Camera-type eye (tissue), 1 donor: ENCODE data around the gene PYY. TPM values are rescaled to one million over a fixed set of nuclear protein-coding genes. Genes with fewer than 3 reads are reported as not detected.

ENCODE experiments used
- total RNA-seq: library from RNA; depleted of rRNA; stranded (reverse); fragments of >200 nt; gene quantifications from one replicate; pipeline ENCODE4 v1.2.3, GENCODE V29; 2014

Gene PYY
- total RNA-seq = not detected

GRCh38 chr17:43953746-43954145, at the start of gene PYY:
Gene PYY (minus strand): TSS chr17:43953940. CDS start chr17:43953483, 457 bp downstream.

GRCh38 chr17:43942051-43942685, 11.6 kb downstream of the PYY start, which contains the start of gene PPY:
Gene PPY (minus strand): TSS chr17:43942476. CDS start chr17:43941654, 822 bp downstream.

DNA sequence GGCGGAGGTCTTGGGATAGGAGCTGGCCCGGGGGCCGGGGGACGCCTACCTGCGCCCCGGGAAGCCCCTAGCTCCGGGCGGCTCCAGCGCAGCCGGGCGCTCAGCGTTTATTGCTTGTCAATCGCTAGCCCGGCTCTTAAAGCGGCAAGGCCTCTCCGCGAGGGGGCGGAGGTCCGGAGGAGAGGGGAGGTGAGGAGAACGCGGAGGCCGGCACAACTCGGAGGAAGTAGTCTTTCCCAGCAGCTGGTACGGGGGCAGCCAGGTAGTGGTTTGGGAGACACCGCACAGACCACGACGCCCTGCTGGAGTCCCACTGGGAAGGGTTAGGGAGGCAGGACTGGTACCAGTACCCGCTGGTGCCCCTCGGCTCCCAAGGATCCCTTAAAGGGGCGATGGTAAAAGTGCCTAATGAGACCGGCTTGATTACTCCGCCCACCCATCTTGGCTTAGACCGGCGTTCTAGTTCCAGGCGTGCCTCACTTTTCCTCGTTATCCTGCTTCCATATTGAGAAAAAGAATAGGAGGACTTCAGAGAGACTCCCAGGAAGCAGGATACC, 46.2 kb downstream of the PYY start, which contains the start of gene MPP2:
TSS of gene MPP2 (minus strand) at position 112 of the 557 bp plus-strand sequence. CDS start 3,076 bp downstream, outside the sequence.

Other genes with a start within 250 kb of the PYY start
- 0.22 TPM for gene SOST, start 195.1 kb downstream of the PYY start, total RNA-seq
- 44.6 TPM for gene DUSP3, start 175.0 kb downstream of the PYY start, total RNA-seq
- not detected for gene CFAP97D1, start 173.5 kb downstream of the PYY start, total RNA-seq
- 21.7 TPM for gene MPP3, start 120.8 kb downstream of the PYY start, total RNA-seq
- 0.38 TPM for gene CD300LG, start 106.8 kb downstream of the PYY start, total RNA-seq
- 24.1 TPM for gene MPP2, start 46.4 kb downstream of the PYY start, total RNA-seq
- gene PPY, start 11.5 kb downstream of the PYY start, total RNA-seq = not detected
- 0.88 TPM for gene NAGS, start 50.7 kb upstream of the PYY start, total RNA-seq
- gene TMEM101, start 61.0 kb upstream of the PYY start, total RNA-seq = 35.7 TPM
- gene LSM12, start 112.7 kb upstream of the PYY start, total RNA-seq = 23.1 TPM
- 28.3 TPM for gene G6PC3, start 116.8 kb upstream of the PYY start, total RNA-seq
- 117 TPM for gene HDAC5, start 169.7 kb upstream of the PYY start, total RNA-seq
- 2.0 TPM for gene HROB, start 188.0 kb upstream of the PYY start, total RNA-seq
- gene ASB16, start 216.8 kb upstream of the PYY start, total RNA-seq = 2.4 TPM
- gene TMUB2, start 233.0 kb upstream of the PYY start, total RNA-seq = 32.6 TPM
- gene ATXN7L3, start 245.9 kb upstream of the PYY start, total RNA-seq = 43.7 TPM